Left lung (tissue), 10 donors: ENCODE measurements around the gene ARAP3. TPM values are rescaled to one million over a fixed set of nuclear protein-coding genes. Genes with fewer than 3 reads are reported as not detected.
A peak's percentile ranks its signal among the peaks of the same experiment; 100 is the strongest.
"Not testable (repeated sequence)": the region's sequence is repeated elsewhere in the genome, so short reads cannot be mapped to it uniquely, and the experiment has no call there.

ENCODE experiments used
- ATAC-seq: fragments of 200-7000 bp; cut with Tn5 transposase; one replicate; pipeline ENCODE4 v1.9.1; 2020; ENCODE audit warnings: moderate library complexity
- DNase-seq, 4 donors: peaks; one replicate each; pipeline ENCODE4 v3.0.0-alpha.2; 2013 to 2020
- H3K27ac ChIP-seq, 2 donors: fragments of 200-600 bp; sonication (generic) in 1 of 2; one replicate each; pipeline versions ENCODE4 v1.5.0 to v1.8.0; 2020 to 2021
- H3K27me3 ChIP-seq, 2 donors: fragments of 200-600 bp; sonication (generic) in 1 of 2; one replicate each; pipeline versions ENCODE4 v1.5.0 to v1.8.0; 2020 to 2021
- H3K36me3 ChIP-seq, 2 donors: fragments of 200-600 bp; sonication (generic) in 1 of 2; one replicate each; pipeline versions ENCODE4 v1.5.0 to v1.8.0; 2020 to 2021
- H3K4me1 ChIP-seq, 2 donors: fragments of 200-600 bp; one replicate each; pipeline ENCODE4 v1.8.0; 2021
- H3K4me3 ChIP-seq, 2 donors: fragments of 200-600 bp; sonication (generic) in 1 of 2; one replicate each; pipeline versions ENCODE4 v1.5.0 to v1.8.0; 2020 to 2021; ENCODE audit warnings: mild to moderate bottlenecking in 1 of 2
- H3K9me3 ChIP-seq, 2 donors: fragments of 200-600 bp; sonication (generic) in 1 of 2; one replicate each; pipeline versions ENCODE4 v1.5.0 to v1.8.0; 2020 to 2021
- CTCF ChIP-seq, 2 donors: fragments of 200-600 bp; sonication (generic) in 1 of 2; IDR thresholded peaks; one replicate each; pipeline versions ENCODE4 v1.5.0 to v1.8.0; 2021; ENCODE audit warnings: antibody characterized with exemption in 2 of 2
- intact Hi-C, 2 donors: fragments of 100-400 bp; cut with DNase I; formaldehyde crosslinking; loops; one replicate each; pipeline versions ENCODE4 v1.11.2 to v1.14.2; 2022
- polyA plus RNA-seq, 6 donors: library from polyadenylated mRNA; unstranded; fragments of 120-200 nt; gene quantifications; one replicate each; pipeline ENCODE4 v1.2.1, GENCODE V29; 2013; ENCODE audit not compliant: insufficient read length in 6 of 6
- total RNA-seq, 2 donors: library from RNA; stranded (reverse); fragmentation: NEBNext Ultra II Directional; extraction: Animal tissue kit (Norgen Biotek cat#: 25700); gene quantifications; one replicate each; pipeline ENCODE4 v1.2.1, GENCODE V29; 2021
- donor health status: DM: no; HTN: yes; CAD: no.
- donor health status: DM: no; HTN: no; CAD: no.

The ARAP3 gene
- total and polyA plus RNA-seq, 8 donors = 20.5 to 53.9 (median 41.3) TPM

GRCh38 chr5:141615991-141616720 lies 65.9 kb downstream of the ARAP3 start:
- peak overlapping the region in 1 of 2 donors; percentile 99 for H3K27ac ChIP-seq
- H3K4me3 ChIP-seq = peak overlapping the region in 1 of 2 donors; percentile 98
- intact Hi-C loops = no loop called here
- no peak for ATAC-seq
- H3K9me3 ChIP-seq = no peaks in the 10 kb centered on the region
- peaks cover 0 to 21% of the 10 kb centered on the region in 2 donors for H3K36me3 ChIP-seq
- TF ChIP-seq CTCF (IDR thresholded peaks at IDR 0.05) = no peak
- no peaks in the 10 kb centered on the region for H3K27me3 ChIP-seq
- peaks cover 0 to 75% of the 10 kb centered on the region in 2 donors for H3K4me1 ChIP-seq
- DNase-seq = no peak

GRCh38 chr5:141613344-141613743 lies 68.7 kb downstream of the ARAP3 start:
- H3K36me3 ChIP-seq = peaks cover 0 to 8% of the 10 kb centered on the region in 2 donors
- H3K4me3 ChIP-seq = no peak overlapping the region
- DNase-seq (no peak), ATAC-seq (no peak)
- H3K4me1 ChIP-seq = peaks cover 0 to 97% of the 10 kb centered on the region in 2 donors
- no peaks in the 10 kb centered on the region for H3K27me3 ChIP-seq
- H3K9me3 ChIP-seq = no peaks in the 10 kb centered on the region
- no peak overlapping the region for H3K27ac ChIP-seq
- TF ChIP-seq CTCF (IDR thresholded peaks at IDR 0.05) = no peak
- intact Hi-C loops = no loop called here

GRCh38 chr5:141611289-141611688 lies 70.7 kb downstream of the ARAP3 start:
- peaks cover 0 to 8% of the 10 kb centered on the region in 2 donors for H3K36me3 ChIP-seq
- H3K4me1 ChIP-seq = peaks cover 0 to 100% of the 10 kb centered on the region in 2 donors
- DNase-seq (no peak), ATAC-seq (no peak)
- H3K27me3 ChIP-seq = no peaks in the 10 kb centered on the region
- no peak overlapping the region for H3K4me3 ChIP-seq
- no peak for TF ChIP-seq CTCF (IDR thresholded peaks at IDR 0.05)
- H3K9me3 ChIP-seq = no peaks in the 10 kb centered on the region
- intact Hi-C loops = no loop called here
- H3K27ac ChIP-seq = no peak overlapping the region

GRCh38 chr5:141609921-141610320 lies 72.1 kb downstream of the ARAP3 start:
- intact Hi-C loops, ATAC-seq, H3K9me3 ChIP-seq, H3K4me3 ChIP-seq, H3K27me3 ChIP-seq, DNase-seq, H3K36me3 ChIP-seq: not testable (repeated sequence)
- Histone ChIP-seq H3K27ac (peak overlapping the region in 1 of 2 donors; percentile 93), H3K4me1 (peaks cover under 1 to 100% of the 10 kb centered on the region in 2 donors)

GRCh38 chr5:141609044-141609443 lies 73.0 kb downstream of the ARAP3 start:
- Histone ChIP-seq H3K27ac (peak overlapping the region in 1 of 2 donors; percentile 93), H3K4me1 (peaks cover 5 to 100% of the 10 kb centered on the region in 2 donors), H3K9me3 (no peaks in the 10 kb centered on the region), H3K36me3 (peaks cover 0 to 8% of the 10 kb centered on the region in 2 donors), H3K4me3 (no peak overlapping the region), H3K27me3 (no peaks in the 10 kb centered on the region)
- ATAC-seq (no peak), DNase-seq (no peak)
- intact Hi-C loops = no loop called here
- TF ChIP-seq CTCF (IDR thresholded peaks at IDR 0.05) = no peak
